Liver (tissue), 3 donors: ENCODE results near the gene HEXIM1.

Experiments
- ATF3 ChIP-seq: IDR thresholded peaks from 2 replicates; pipeline ENCODE4 v1.6.1; 2016; ENCODE audit warnings: antibody characterized with exemption
- CTCF ChIP-seq: fragments of 150-350 bp; IDR thresholded peaks from 2 replicates; pipeline ENCODE4 v1.5.1; 2017; ENCODE audit warnings: improper control_type of control experiment, low read depth, low read length; ENCODE audit not compliant: missing input control
- TAF1 ChIP-seq: conservative IDR thresholded peaks from 2 replicates; pipeline ENCODE4 v1.6.1; 2016; ENCODE audit warnings: antibody characterized with exemption, mild to moderate bottlenecking
- donor health status: healthy.
- donor health status: healthy.

GRCh38 chr17:45127207-45127547 is 21.1 kb upstream of the HEXIM1 start:
- TF ChIP-seq CTCF (no peak), ATF3 (no peak), TAF1 (no peak)
